RWPE2 (cell line): ENCODE measurements around the gene NRP2.

Experiments
- ATAC-seq: fragments of 200-7000 bp; cut with Tn5 transposase; 3 replicates; pipeline ENCODE4 v1.9.1; 2021; ENCODE audit warnings: low read depth
- DNase-seq: peaks from one replicate; pipeline ENCODE4 v3.0.0-alpha.2; 2020; ENCODE audit warnings: low spot score
- H3K27ac ChIP-seq: fragments of 450-650 bp; 2 replicates; pipeline ENCODE4 v1.5.1; 2017; ENCODE audit warnings: mild to moderate bottlenecking; ENCODE audit not compliant: poor library complexity, severe bottlenecking
- H3K27me3 ChIP-seq: fragments of 250-450 bp; sonication (Bioruptor Pico); 2 replicates; pipeline ENCODE4 v1.5.1; 2021; ENCODE audit warnings: mild to moderate bottlenecking, moderate library complexity; ENCODE audit not compliant: insufficient read depth, poor library complexity, severe bottlenecking
- H3K36me3 ChIP-seq: fragments of 250-450 bp; sonication (Bioruptor Pico); 2 replicates; pipeline ENCODE4 v1.5.1; 2020; ENCODE audit warnings: low read depth, mild to moderate bottlenecking, moderate library complexity
- H3K4me1 ChIP-seq: fragments of 250-450 bp; sonication (Bioruptor Pico); 2 replicates; pipeline ENCODE4 v1.5.1; 2021; ENCODE audit warnings: mild to moderate bottlenecking, moderate library complexity; ENCODE audit not compliant: insufficient read depth, poor library complexity, severe bottlenecking
- H3K4me3 ChIP-seq: fragments of 250-450 bp; sonication (Bioruptor Pico); 2 replicates; pipeline ENCODE4 v1.5.1; 2021; ENCODE audit warnings: mild to moderate bottlenecking, moderate library complexity; ENCODE audit not compliant: severe bottlenecking
- H3K9me3 ChIP-seq: fragments of 250-450 bp; sonication (Bioruptor Pico); 2 replicates; pipeline ENCODE4 v1.5.1; 2021; ENCODE audit warnings: mild to moderate bottlenecking, moderate library complexity; ENCODE audit not compliant: severe bottlenecking
- TF ChIP-seq, protein P1 (sequence below): fragments of 450-650 bp; IDR thresholded peaks from one replicate; pipeline ENCODE4 v1.5.1; 2017; ENCODE audit warnings: mild to moderate bottlenecking, moderate library complexity; ENCODE audit not compliant: poor library complexity, severe bottlenecking

The NRP2 gene

DNA sequence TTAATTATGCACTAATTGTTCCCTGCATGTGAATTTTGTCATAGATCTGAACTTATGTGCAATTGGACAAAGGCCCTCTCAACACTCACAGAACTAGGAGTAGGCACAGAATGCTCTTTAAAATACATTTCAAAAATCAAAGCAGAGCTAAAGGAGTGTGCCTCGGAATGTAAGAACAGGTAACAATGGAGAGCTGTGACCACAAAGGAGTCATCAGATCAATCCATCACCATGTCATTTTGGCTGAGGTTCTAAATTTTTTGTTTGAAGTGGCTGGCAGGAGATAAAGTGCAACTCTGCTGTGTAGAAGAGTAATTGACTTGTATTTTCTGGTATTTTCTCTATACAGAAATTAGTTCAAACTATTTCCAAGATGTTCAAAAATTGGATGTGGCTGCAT, 155.4 kb downstream of the NRP2 start:
- Histone ChIP-seq H3K36me3 (no peaks in the 10 kb centered on the region), H3K4me1 (no peaks in the 10 kb centered on the region), H3K9me3 (peaks cover 3% of the 10 kb centered on the region), H3K27me3 (no peaks in the 10 kb centered on the region), H3K4me3 (no peak overlapping the region), H3K27ac (no peak overlapping the region)
- no peak for DNase-seq
- ATAC-seq: no peak
- TF ChIP-seq, protein P1, sequence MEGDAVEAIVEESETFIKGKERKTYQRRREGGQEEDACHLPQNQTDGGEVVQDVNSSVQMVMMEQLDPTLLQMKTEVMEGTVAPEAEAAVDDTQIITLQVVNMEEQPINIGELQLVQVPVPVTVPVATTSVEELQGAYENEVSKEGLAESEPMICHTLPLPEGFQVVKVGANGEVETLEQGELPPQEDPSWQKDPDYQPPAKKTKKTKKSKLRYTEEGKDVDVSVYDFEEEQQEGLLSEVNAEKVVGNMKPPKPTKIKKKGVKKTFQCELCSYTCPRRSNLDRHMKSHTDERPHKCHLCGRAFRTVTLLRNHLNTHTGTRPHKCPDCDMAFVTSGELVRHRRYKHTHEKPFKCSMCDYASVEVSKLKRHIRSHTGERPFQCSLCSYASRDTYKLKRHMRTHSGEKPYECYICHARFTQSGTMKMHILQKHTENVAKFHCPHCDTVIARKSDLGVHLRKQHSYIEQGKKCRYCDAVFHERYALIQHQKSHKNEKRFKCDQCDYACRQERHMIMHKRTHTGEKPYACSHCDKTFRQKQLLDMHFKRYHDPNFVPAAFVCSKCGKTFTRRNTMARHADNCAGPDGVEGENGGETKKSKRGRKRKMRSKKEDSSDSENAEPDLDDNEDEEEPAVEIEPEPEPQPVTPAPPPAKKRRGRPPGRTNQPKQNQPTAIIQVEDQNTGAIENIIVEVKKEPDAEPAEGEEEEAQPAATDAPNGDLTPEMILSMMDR: no peak

DNA sequence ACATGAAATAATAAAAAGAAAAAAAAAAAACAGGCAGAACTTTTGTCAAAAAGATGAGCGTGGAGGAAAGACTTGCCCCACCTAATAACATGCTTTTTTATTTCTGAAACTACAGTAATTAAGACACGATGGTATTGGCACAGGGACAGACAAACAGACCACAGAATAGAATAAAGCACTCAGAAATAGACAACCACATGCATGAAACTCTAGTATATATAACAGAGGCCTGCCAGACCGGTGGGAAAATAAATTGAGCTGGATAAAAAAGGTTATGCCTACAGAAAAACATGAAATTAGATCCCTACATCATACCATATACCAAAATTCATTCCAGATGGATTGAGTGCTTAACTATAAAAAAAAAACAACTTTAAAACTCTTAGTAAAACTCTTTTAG, 163.1 kb downstream of the NRP2 start:
- Histone ChIP-seq H3K27me3 (no peaks in the 10 kb centered on the region), H3K4me1 (no peaks in the 10 kb centered on the region), H3K36me3 (no peaks in the 10 kb centered on the region), H3K4me3 (no peak overlapping the region), H3K27ac (no peak overlapping the region), H3K9me3 (no peaks in the 10 kb centered on the region)
- DNase-seq (no peak), ATAC-seq (no peak)
- TF ChIP-seq, protein P1: no peak
